ENCODE measurements around the gene LHFPL6.

The LHFPL6 gene

DNA sequence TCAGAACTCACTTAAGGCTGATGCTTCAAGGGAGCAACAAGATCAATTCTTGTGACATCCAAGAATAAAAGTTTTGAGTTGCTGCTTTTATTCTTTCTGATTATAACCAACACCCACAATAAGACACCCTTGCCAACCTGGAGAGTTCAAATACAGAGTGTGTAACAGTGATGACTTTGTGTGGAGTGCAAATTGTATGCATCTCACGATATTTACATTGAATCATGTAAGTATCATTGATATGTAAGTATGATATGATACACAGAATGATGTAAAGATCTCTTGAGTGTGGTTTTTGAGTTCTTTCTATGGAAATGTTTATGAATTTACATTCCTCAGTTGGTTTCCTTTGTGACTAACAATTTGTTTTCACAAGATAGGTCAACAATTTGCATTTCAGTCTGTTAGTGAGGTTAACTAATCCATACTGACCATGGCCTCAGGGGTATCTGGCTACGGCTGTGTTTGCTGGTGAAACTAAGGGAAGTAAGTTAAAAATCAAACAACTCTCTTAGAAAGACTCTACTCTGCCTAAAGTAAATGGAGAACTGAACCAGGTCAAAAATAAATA is 12.4 kb downstream of the LHFPL6 start:
- DNase-seq, result no peak

DNA sequence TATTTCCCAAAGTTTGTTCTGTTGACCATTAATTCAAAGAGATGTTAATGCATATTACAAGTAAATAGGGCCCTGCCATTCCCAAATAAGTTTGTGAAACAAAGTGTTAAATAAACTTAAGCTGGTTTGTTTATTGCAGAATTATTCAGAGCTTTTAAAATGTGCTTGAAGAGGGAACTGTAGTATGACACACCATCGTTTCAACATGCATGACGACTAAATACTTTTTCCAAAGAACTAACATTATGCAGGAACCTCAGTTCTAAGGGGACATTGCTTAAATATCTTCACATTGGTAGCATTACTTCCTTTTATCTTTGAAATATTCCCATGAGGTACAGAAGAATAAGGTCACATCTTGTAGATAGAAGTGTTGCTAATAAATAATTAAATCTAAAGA is 14.6 kb downstream of the LHFPL6 start:
- no peak for DNase-seq

DNA sequence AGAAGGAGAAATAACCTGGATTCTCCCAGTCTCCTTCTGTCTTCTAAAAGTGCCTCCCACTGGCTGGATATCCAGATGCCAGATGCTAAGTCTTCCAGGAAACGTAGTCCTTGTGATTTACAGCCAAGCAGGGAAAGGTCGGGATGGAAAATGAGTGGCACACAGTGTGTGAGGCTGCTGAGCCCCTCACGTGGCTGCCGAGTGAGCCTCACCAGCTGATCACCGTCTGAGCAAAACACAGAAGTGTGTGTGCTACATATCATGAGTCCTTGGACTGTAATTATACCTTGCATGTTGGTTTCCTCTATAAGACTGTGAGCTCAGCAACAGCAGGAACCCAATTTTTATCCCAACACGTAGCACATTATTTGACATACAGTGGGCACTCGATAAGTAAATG is 15.1 kb downstream of the LHFPL6 start:
- no peak for DNase-seq

DNA sequence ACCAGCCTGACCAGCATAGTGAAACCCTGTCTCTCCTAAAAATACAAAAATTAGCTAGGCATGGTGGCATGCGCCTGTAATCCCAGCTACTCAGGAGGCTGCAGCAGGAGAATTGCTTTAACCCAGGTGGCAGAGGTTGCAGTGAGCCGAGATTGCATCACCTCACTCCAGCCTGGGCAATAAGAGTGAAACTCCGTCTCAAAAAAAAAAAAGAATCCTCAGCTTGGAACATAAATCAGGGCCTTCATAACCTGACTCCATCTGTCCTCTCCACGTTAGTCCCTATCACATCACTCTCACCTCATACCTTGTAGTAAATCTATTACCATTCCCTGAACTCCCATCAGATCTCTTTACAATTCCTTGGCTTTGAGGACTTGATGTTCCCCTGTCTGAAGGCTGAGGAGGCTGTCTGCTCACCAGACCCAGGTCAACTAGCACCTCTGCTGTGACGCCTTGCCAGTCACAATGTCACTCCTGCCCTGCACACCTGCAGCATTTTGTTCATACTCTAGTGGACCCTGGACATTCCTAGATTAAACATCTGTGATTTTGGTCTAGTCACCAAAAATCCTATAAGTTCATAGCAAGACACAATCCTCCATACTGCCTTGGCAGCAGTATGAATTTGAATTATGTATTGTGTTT is 15.9 kb downstream of the LHFPL6 start:
- DNase-seq, result no peak

DNA sequence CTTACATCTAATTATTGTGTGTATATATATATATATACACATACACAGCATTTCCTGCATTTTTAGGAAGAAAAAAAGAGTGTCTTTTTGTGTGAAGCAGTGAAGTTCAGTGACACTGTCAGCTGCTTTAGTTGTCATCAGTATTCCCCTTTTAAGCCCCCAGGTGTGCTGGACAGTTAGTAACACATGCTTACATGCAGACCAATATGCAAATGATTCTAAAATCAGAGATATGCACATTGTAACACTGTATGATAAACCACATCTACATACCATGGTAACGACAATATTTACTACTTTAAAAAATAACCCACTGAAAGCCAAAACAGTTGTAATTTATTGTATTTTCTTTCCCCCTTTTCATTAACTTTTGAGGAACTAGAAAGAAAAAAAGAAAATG is 16.8 kb downstream of the LHFPL6 start:
- no peak for DNase-seq

DNA sequence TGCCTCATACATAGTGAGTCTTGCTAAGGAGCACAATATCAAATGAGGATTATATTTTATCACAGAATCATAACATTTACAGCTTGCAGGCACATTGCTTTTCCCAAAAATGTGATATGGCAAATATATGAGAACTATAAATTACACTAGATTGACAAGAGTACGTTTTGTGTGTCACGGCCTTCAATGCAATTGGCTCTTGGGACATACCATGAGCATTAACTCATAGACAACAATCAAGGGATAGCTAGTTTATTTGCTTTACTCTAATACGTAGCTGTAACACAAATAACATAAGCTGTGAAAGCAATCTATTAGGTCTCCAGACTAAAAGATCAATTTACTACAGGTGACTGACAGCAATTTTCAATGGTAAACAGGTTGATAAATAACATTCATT is 17.8 kb downstream of the LHFPL6 start:
- DNase-seq, result no peak

DNA sequence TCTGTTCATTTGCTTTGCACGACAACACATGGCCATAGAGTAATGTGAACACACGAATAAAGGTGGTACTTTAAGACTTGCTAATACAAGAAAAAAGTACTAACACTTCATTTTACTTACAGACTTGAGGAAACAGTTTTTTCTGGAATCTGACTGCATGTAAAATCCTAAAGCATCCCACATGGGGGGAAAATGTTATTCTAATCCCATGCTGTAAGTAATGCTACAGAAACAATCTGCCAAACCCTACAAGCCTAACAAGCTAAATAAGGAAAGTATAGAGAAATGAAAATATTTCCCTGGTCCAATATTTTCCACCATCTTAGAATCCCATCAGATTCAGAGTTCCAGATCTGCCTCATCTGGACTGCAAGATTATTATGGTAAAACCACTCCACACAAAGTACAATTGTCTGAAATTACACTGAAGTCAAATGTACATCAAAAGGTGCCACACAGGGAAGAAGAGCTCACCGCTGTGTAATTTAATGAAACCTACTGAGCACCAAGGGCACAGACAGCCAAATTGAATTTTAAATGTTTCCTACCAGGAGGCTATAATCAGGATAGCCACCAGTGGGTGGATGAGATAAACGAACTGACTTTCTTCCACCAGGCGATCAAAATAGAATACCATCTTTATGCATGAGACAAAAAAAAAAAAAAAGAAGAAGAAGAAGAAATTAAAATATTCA is 22.0 kb downstream of the LHFPL6 start:
- DNase-seq, result no peak

DNA sequence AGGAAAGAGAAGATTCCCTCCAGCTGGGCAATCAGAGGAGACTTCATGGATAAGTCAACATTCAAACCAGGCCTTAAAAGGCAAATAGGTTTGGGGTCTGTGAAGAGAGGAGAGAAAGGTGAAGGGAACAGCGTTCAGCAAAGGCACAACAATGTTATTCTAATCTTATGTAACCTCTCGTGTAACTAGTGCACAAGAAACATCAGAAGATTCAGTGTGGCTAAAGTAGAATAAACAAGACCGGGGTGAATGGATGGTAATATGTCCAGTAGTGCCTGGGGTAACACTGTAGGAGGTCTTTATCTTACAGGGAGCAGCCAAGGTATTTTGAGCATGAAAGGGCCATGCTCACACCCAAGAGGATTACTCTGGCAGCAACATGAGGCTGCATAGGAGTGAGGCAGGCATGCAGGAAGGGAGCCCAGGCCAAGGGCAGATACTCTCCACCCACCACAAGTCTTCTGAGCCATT is 24.1 kb downstream of the LHFPL6 start:
- DNase-seq, result no peak

DNA sequence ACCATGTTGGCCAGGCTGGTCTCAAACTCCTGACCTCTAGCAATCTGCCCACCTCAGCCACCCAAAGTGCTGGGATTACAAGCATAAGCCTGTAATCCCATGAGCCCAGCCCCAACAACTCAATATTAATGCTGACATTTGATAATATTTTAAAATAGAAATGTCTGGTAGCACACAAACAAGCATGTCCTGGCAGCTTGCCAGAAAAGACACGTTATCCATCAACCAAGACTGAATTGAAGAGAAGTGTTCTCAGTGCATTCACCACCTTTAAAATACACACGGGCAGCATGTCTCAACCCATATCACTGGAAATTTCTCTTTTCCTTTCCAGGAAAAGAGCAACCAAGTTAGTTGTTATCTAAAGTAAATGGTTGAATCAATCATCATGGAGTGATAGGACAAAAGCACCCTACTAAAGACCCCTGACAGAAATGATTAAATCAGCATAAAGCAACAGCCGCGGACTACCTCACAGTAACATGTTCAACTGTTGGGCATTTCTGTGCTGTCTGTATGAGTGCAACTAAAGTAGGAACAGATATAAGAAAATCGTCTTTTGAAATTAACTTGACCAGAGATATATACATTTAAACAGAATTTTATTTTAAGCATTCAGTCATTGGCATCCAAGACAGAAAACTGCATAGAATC is 25.0 kb downstream of the LHFPL6 start:
- DNase-seq, result no peak

DNA sequence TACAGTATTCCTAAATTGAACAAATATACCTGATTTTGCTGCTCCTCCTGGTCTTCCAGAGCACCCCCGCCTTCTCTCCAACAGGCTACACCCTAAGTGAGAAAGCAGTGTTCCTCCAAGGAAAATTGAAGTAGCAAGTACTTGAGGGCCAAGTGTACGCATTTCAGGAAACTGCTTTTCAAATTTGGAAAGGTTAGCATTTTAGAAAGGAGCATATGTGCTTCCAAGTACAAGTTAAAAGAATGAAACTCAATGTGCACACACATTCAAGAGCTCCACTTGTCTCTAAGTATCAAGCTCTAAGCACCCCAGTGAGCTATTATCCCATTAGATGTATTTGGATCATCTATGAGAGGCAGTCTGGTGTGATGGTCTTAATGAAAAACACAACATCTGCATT is 25.8 kb downstream of the LHFPL6 start:
- DNase-seq, result no peak

DNA sequence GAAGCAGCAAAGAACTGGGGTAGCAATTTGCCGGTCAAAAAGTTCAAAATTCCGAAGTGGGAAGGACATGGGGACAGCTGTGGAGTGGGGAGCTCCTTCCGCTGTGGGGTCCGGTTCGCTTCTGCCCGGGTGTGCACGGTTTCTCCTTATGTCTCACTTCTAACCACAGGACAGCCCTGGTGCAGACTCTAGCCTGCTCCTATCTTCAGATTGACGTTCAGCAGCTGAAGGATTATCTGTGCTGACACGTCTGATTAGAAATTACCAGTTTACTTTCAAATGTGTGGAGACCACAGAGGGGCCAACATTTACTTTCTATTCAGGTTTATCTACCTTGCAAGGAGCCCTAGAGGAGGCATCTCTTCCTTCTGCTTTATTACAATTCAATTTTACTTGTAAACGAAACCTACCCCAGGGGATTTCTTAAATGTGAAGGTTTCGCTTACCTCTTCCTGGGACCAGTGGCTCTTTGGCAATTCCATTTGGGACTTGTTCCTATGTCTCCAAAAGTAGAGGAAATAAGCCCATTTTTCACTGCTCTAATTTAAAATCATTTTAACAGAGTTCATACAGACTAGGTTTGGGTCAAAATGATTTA is 27.3 kb downstream of the LHFPL6 start:
- no peak for DNase-seq

DNA sequence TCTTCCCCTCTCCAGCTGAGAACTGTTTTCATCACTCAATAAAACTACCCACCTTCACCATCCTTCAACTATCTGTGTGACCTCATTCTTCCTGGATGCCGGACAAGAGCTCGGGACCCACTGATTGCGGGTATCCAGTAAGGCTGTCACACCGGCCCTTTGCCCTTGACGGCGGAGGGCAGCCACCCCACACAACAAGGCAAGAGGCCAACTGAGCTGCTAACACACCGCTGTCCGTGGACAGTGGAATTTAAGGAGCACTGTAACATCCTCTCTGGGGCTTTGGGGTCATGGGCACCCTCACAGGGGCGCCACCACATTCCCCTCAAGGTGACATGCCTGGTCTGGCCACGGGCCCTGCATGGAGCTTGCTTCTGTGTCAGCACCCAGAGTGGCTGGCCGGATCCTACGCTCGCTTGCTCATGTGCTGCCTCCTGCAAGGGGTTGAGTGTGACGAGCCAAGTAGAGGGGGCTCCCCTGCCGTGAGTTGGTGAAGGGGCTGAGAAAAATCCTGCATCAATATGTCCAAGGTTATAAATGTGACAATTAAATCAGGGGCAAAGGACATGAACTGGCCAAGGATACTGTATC is 31.4 kb downstream of the LHFPL6 start:
- DNase-seq, result no peak

DNA sequence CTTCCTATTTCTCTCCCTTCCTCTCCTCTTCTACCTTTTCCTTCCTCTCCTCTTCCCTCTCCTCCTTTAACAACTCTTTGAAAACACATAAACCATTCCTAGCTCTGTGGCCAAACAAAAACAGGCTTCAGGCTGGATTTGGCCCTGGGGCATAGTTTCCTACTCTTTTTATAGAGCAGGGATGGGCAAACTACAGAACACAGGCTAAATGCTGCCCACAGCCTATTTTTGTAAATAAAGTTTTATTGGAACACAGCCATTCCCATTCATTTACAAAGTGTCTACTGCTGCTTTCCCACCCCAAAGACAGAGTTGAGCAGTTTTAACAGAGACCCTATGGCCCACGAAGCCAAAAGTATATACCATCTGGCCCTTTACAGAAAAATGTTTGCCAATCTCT is 35.4 kb downstream of the LHFPL6 start:
- DNase-seq, result no peak

DNA sequence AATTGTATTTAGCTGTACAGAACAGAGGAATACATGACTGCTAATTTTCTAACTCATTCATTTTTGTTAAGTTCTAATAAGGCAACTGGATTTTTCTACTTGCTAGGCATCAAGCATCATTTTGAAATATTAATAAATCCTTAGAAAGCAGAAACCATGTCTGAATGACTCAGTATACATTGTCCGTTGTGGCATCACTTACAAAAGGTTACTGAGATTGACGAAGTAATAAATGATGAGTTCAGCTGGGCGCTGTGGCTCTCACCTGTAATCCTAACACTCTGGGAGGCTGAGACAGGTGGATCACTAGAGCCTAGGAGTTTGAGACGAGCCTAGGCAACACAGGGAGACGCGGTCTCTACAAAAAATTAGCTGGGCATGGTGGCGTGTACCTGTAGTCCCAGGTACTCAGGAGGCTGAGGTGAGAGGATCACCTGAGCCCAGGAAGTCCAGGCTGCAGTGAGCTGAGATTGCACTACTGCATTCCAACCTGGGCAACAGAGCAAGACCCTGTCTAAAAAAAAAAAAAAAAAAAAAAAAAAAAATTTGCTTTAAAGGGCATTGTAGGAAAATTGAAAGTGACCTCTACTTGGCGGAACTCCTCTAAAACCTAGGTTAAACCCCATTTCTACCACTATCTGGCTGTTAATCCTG is 36.6 kb downstream of the LHFPL6 start:
- DNase-seq, result no peak

DNA sequence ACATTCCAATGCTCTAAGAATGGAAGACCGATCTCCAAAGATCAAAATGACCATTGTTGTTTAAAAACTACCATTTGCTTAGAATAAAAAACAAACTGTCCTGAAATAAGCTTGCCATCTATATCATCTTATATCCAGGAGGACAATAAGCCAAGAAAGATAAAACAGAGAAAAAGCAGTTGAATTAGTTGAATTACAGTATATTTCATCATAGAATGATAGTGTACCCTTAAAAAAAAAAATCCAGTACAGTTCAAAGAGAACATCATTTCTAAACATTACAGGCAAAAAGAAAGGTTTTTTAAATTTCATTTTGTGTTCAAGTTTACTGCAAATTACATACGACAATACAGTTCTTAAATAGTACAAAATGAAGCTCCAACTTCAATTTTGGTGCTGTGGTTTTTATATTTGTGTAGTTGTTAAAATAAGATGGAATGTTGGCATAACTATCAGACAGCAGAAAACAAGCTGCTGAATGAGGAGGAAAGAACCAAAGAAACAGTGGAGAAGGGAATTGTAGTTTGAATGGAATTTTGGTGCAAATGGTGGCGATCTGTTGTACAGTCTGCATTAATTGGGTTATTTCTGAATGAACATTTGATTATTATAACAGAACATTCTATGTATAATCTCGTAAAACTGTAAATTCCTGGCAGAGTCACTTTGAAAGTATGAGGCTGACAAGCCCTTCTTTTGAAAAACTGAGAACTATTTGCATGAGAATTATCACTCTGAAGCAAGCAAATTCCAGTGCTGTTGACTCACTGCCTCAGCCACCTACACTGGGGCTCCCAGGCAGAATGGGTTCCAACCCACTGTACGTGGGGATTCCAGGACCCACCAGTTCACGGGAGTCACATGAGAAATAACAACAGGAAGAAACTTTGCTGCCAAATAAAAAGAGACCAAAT is 37.7 kb downstream of the LHFPL6 start:
- no peak for DNase-seq

DNA sequence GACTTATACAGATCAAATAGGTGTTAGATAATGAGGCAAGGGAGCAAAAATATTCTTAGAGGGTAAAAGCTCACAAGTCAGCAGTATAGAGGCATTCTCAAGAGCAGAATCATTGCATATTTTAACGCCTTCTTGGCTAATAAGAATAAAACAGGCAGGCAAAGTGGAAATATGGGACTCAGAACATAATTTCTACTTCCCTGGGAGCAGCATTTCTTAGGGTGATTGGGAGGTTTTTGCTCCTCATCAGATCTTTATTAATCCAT is 39.6 kb downstream of the LHFPL6 start:
- no peak for DNase-seq

DNA sequence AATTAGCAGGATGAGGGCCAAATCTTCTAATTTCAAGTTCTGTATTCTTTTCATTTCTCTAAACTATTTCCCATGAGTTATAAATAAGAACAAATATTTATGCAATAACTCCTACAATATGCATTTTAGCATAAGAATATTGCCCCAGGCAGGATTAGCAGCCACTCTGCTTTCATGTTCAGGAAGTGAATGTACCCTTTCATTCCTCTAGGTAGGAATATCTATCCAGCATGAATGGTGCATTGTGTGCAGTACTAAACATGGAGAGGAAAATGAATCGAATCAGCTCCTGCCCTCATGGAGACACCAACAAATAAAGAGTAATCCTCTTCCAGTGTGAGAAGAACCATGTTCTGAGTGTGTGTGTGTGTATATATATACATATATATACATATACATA is 41.0 kb downstream of the LHFPL6 start:
- no peak for DNase-seq

DNA sequence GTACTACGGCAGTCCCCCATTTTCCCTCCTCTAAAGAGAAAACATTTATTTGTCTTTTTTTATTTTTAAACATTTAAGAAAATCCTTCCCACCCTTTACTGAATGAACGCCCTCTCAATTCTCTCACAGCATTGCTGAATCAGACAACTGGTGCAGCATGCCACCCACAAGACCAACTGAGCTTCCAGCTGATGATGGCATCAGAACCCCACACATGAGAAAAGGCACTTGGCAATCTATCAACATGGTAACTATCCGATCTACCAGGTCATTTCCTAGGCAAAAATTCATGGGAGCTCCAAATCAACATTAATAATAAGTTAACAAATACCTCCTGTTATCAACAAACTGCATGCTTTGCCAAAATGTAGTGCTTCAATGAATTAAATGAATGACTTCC is 43.1 kb downstream of the LHFPL6 start:
- no peak for DNase-seq

DNA sequence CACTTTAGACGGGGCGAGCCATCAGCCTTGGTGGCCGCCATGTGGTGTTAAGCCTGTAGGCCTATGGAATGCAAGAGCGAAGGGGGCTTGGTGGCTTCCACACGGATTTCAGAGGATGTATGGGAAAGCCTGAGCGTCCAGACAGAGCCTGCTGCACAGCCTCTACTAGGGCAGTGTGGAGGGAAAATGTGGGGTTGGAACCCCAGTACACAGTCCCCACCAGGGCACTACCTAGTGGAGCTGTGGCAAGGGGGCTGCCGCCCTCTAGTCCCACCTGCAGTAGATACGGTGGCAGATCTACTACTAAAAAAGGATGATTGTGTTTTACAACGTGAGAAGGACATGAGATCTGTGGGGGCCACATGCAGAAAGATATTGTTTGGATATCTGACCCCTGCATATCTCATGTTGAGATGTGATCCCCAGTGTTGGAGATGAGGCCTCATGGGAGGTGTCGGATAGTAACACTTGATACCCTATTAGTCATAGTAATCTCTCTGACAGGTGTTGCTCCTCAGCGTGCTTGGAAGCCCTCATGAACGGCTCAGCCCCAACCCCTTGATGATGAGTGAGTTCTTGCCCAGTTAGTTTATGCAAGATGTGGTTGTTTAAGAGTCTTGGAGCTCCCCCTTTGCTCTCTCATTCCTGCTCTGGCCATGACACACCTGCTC is 45.6 kb downstream of the LHFPL6 start:
- no peak for DNase-seq

DNA sequence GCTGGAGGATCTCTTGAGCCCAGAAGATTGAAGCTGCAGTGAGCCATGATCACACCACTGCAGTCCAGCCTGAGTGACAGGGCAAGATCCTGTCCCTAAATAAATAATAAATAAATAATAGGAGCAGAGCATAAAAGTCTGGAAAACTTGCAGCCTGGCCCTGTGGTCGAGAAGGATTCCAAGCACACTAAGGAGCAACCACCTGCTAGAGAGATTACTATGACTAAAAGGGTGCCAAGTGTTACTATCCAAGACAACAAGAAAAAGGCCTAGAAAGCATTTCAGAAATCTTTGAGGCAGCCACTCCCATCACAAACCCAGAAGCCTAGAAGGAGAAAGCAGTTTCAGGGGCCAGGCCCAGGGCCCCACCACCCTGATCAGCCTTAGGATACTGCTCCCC is 46.1 kb downstream of the LHFPL6 start:
- no peak for DNase-seq

DNA sequence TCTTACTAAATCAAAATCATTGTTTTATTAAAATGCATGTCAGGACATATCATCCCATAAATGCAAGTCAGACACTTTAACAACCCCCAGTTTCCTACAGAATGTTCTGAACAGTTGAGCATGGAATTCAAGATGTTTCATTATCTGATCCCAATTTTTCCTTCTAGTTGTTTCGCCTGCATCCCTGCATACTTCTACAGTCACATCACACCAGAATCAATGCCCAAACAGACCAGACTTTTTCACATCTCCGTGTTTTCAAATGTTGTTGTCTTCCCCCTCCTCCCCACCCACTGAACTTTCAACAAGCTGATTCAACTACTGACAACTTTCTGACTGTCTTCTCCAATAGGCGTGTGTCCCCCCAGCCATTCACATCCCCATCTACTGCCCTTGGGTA is 48.6 kb downstream of the LHFPL6 start:
- DNase-seq, result no peak
